OCI-LY7 (cell line): ENCODE results near the gene NAGPA.

Source experiments
- CTCF ChIP-seq: fragments of 200-600 bp; sonication (generic); conservative IDR thresholded peaks from 2 replicates; pipeline ENCODE4 v1.5.1; 2014; ENCODE audit warnings: mild to moderate bottlenecking, antibody characterized with exemption, low read length, moderate library complexity, mixed read lengths
- EZH2phosphoT487 ChIP-seq: fragments of 200-600 bp; sonication (generic); IDR thresholded peaks from 2 replicates; pipeline ENCODE4 v1.6.1; 2018; ENCODE audit warnings: low read depth, borderline replicate concordance, mild to moderate bottlenecking, mixed run types, antibody characterized with exemption, low read length, moderate library complexity, mixed read lengths

GRCh38 chr16:5073279-5073629 is 39.5 kb upstream of the NAGPA start:
- TF ChIP-seq CTCF (no peak), EZH2phosphoT487 (no peak)
